HL-60 (cell line): ENCODE measurements around the gene PBX3.

Experiments
- DNase-seq, 2 experiments: peaks; one replicate each; pipeline ENCODE4 v3.0.0-alpha.2; 2010 to 2020; ENCODE audit warnings: low read depth in 1 of 2, low spot score in 1 of 2
- H3K27ac ChIP-seq: fragments of 250-450 bp; sonication (Bioruptor Pico); replicated peaks from 2 replicates; pipeline ENCODE4 v1.5.1; 2020; ENCODE audit warnings: mild to moderate bottlenecking, moderate library complexity
- H3K27me3 ChIP-seq: fragments of 250-450 bp; sonication (Bioruptor Pico); 2 replicates; pipeline ENCODE4 v1.5.1; 2021; ENCODE audit warnings: mild to moderate bottlenecking, moderate library complexity; ENCODE audit not compliant: insufficient read depth, poor library complexity, severe bottlenecking
- H3K4me3 ChIP-seq: replicated peaks from 2 replicates; pipeline ENCODE4 v1.5.1; 2011; ENCODE audit warnings: mild to moderate bottlenecking, control low read depth, low read length; ENCODE audit not compliant: insufficient read depth
- GABPA ChIP-seq: IDR thresholded peaks from 2 replicates; pipeline ENCODE4 v1.6.1; 2012; ENCODE audit warnings: low read depth
- POLR2AphosphoS5 ChIP-seq: IDR thresholded peaks from 2 replicates; pipeline ENCODE4 v1.6.1; 2012; ENCODE audit warnings: low read depth
- SPI1 ChIP-seq: IDR thresholded peaks from 2 replicates; pipeline ENCODE4 v1.6.1; 2012; ENCODE audit warnings: low read depth, mild to moderate bottlenecking, borderline replicate concordance
- TF ChIP-seq, protein P1 (sequence below): IDR thresholded peaks from one replicate; pipeline ENCODE4 v1.5.1; 2011; ENCODE audit warnings: low read length, control low read depth, inconsistent platforms; ENCODE audit not compliant: insufficient read depth
- TF ChIP-seq, protein P2 (sequence below): IDR thresholded peaks from 2 replicates; pipeline ENCODE4 v1.6.1; 2012; ENCODE audit warnings: low read depth; ENCODE audit not compliant: insufficient replicate concordance

PBX3 gene

DNA sequence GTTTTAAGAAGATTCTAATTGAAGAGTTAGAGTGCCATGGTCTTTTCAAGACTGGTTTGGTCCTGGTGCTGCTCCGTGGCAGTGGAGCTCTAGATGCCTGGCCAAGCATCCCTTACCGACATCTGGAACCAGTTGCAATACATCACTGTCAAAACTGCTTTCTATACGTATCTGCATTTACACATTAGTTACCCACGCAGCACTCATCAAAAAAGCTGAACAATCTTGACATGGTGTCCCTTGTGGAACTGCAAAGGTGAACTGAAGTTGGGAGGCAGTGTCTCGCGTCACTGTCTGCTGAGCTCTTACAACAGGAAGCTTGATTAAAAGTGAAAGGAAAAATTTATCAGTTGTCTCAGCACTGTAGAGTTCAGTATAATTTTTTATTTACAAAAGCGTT lies 82.6 kb downstream of the PBX3 start:
- no peak for TF ChIP-seq POLR2AphosphoS5
- no peak for TF ChIP-seq SPI1
- TF ChIP-seq, protein P1, sequence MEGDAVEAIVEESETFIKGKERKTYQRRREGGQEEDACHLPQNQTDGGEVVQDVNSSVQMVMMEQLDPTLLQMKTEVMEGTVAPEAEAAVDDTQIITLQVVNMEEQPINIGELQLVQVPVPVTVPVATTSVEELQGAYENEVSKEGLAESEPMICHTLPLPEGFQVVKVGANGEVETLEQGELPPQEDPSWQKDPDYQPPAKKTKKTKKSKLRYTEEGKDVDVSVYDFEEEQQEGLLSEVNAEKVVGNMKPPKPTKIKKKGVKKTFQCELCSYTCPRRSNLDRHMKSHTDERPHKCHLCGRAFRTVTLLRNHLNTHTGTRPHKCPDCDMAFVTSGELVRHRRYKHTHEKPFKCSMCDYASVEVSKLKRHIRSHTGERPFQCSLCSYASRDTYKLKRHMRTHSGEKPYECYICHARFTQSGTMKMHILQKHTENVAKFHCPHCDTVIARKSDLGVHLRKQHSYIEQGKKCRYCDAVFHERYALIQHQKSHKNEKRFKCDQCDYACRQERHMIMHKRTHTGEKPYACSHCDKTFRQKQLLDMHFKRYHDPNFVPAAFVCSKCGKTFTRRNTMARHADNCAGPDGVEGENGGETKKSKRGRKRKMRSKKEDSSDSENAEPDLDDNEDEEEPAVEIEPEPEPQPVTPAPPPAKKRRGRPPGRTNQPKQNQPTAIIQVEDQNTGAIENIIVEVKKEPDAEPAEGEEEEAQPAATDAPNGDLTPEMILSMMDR: no peak
- TF ChIP-seq, protein P2, sequence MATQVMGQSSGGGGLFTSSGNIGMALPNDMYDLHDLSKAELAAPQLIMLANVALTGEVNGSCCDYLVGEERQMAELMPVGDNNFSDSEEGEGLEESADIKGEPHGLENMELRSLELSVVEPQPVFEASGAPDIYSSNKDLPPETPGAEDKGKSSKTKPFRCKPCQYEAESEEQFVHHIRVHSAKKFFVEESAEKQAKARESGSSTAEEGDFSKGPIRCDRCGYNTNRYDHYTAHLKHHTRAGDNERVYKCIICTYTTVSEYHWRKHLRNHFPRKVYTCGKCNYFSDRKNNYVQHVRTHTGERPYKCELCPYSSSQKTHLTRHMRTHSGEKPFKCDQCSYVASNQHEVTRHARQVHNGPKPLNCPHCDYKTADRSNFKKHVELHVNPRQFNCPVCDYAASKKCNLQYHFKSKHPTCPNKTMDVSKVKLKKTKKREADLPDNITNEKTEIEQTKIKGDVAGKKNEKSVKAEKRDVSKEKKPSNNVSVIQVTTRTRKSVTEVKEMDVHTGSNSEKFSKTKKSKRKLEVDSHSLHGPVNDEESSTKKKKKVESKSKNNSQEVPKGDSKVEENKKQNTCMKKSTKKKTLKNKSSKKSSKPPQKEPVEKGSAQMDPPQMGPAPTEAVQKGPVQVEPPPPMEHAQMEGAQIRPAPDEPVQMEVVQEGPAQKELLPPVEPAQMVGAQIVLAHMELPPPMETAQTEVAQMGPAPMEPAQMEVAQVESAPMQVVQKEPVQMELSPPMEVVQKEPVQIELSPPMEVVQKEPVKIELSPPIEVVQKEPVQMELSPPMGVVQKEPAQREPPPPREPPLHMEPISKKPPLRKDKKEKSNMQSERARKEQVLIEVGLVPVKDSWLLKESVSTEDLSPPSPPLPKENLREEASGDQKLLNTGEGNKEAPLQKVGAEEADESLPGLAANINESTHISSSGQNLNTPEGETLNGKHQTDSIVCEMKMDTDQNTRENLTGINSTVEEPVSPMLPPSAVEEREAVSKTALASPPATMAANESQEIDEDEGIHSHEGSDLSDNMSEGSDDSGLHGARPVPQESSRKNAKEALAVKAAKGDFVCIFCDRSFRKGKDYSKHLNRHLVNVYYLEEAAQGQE: no peak
- TF ChIP-seq GABPA: no peak
- peak in 1 of 2 experiments; percentile 15 for DNase-seq
- Histone ChIP-seq H3K27me3 (no peaks in the 10 kb centered on the region), H3K4me3 (peak overlapping the region; percentile 19), H3K27ac (no peak overlapping the region)

DNA sequence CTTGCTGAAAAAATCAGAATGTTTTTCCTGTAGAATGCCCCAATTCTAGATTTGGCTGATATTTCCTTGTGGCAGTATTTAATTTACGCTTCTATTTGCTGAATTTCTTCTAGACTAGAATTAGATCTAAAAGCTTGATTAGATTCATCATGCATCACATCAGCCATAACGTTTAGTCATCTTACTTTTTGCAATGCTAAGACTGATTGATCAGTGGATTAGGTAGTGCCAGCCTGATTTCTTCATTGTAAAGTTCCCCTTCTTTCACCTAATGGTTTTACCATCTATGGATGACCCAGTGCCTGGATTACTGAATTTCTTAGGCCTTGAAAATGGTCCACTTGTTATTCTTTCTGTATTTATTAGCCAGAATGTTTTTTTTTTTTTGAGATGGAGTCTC lies 83.9 kb downstream of the PBX3 start:
- no peak overlapping the region for H3K4me3 ChIP-seq
- H3K27ac ChIP-seq: no peak overlapping the region
- no peaks in the 10 kb centered on the region for H3K27me3 ChIP-seq
- no peak for DNase-seq
- TF ChIP-seq GABPA: no peak
- TF ChIP-seq, protein P1: no peak
- TF ChIP-seq, protein P2: no peak
- TF ChIP-seq POLR2AphosphoS5: no peak
- no peak for TF ChIP-seq SPI1

DNA sequence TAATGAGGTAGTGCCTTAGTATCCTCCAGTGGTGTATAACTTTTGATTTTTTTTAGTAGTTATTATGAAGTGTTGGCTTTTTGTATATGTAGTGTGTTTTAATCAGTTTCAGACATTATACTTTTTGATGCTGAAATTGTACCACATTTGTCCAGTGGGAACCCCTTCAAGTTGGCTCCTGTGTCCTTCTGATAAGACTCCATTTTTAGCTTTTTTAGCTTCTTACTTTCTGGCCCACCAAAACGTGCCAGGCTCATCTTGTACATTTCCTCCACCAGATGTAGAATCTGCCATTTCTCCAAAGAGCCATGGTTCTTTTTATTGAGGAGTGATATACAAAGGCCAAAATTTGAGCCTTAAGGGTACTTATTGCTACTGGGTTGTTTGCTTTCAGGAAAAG lies 84.4 kb downstream of the PBX3 start:
- DNase-seq: no peak
- TF ChIP-seq, protein P1: no peak
- TF ChIP-seq POLR2AphosphoS5: no peak
- H3K27ac ChIP-seq: no peak overlapping the region
- no peak overlapping the region for H3K4me3 ChIP-seq
- H3K27me3 ChIP-seq: no peaks in the 10 kb centered on the region

DNA sequence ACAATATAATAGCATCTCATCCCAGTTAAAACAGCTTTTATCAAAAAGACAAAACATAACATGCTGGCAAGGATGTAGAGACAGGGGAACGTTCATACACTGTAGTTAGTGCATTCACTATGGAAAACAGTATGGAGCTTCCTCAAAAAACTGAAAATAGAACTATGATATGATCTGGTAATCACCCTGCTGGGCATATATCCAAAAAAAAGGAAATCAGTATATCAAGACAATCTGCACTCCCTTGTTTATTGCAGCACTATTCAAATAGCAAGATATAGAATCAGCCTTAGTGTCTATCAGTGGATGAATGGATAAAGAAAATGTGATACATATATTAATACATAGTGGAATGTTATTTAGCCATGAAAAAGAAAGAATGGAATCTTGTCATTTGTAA lies 88.5 kb downstream of the PBX3 start:
- Histone ChIP-seq H3K4me3 (no peak overlapping the region), H3K27ac (no peak overlapping the region), H3K27me3 (no peaks in the 10 kb centered on the region)
- TF ChIP-seq SPI1 (no peak), GABPA (no peak), POLR2AphosphoS5 (no peak)
- TF ChIP-seq, protein P2: no peak
- TF ChIP-seq, protein P1: no peak
- DNase-seq: no peak
